ENCODE results near the gene SLC35D1. TPM values are rescaled to one million over a fixed set of nuclear protein-coding genes. Genes with fewer than 3 reads are reported as not detected.

SLC35D1 gene
- total and polyA plus RNA-seq, 2 experiments from 2014 or later: 14.3 to 40.2 TPM

- no peaks in the 10 kb centered on the region for H3K27me3 ChIP-seq
- H3K4me2 ChIP-seq: no peak overlapping the region
- H4K20me1 ChIP-seq (ENCODE audit: insufficient read depth, poor library complexity, severe bottlenecking): no peaks in the 10 kb centered on the region
- no peak for TF ChIP-seq EZH2phosphoT487 (IDR thresholded peaks at IDR 0.05; ENCODE audit: low read depth, severe bottlenecking, unreplicated experiment)
- TF ChIP-seq EZH2 (IDR thresholded peaks at IDR 0.05; ENCODE audit: borderline replicate concordance): no peak
- TF ChIP-seq, protein P1, sequence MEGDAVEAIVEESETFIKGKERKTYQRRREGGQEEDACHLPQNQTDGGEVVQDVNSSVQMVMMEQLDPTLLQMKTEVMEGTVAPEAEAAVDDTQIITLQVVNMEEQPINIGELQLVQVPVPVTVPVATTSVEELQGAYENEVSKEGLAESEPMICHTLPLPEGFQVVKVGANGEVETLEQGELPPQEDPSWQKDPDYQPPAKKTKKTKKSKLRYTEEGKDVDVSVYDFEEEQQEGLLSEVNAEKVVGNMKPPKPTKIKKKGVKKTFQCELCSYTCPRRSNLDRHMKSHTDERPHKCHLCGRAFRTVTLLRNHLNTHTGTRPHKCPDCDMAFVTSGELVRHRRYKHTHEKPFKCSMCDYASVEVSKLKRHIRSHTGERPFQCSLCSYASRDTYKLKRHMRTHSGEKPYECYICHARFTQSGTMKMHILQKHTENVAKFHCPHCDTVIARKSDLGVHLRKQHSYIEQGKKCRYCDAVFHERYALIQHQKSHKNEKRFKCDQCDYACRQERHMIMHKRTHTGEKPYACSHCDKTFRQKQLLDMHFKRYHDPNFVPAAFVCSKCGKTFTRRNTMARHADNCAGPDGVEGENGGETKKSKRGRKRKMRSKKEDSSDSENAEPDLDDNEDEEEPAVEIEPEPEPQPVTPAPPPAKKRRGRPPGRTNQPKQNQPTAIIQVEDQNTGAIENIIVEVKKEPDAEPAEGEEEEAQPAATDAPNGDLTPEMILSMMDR (IDR thresholded peaks at IDR 0.05; ENCODE audit: poor library complexity): no peak
- no peaks in the 10 kb centered on the region for H3K9me2 ChIP-seq (replicated peaks; ENCODE audit: insufficient read depth)
- H3K27ac ChIP-seq: no peak overlapping the region
- H3K9me3 ChIP-seq (ENCODE audit: low read depth): no peaks in the 10 kb centered on the region
- H3K79me2 ChIP-seq: peaks cover 13% of the 10 kb centered on the region
- no peak for DNase-seq (ENCODE audit: low spot score)
- H3K36me3 ChIP-seq (replicated peaks; ENCODE audit: insufficient read depth, low read depth): no peaks in the 10 kb centered on the region
- WGBS (ENCODE audit: low lambda C conversion rate, missing lambda C conversion rate): 94% methylated on average over 5 of the region's 5 CpGs
- H3K4me1 ChIP-seq (ENCODE audit: insufficient read depth): no peaks in the 10 kb centered on the region
- H3K4me3 ChIP-seq: no peak overlapping the region
- H2AFZ ChIP-seq: no peak overlapping the region
Measured at GRCh38 chr1:67041841-67042503, 12.0 kb downstream of the SLC35D1 start.

GRCh38 chr1:67040405-67040804 lies 13.5 kb downstream of the SLC35D1 start:
- Histone ChIP-seq H3K4me1 (ENCODE audit: insufficient read depth) (no peaks in the 10 kb centered on the region), H3K4me2 (no peak overlapping the region), H3K9me3 (ENCODE audit: low read depth) (no peaks in the 10 kb centered on the region), H3K27me3 (no peaks in the 10 kb centered on the region), H4K20me1 (ENCODE audit: insufficient read depth, poor library complexity, severe bottlenecking) (no peaks in the 10 kb centered on the region), H2AFZ (no peak overlapping the region), H3K9me2 (replicated peaks; ENCODE audit: insufficient read depth) (no peaks in the 10 kb centered on the region), H3K79me2 (peaks cover 8% of the 10 kb centered on the region), H3K36me3 (replicated peaks; ENCODE audit: insufficient read depth, low read depth) (no peaks in the 10 kb centered on the region), H3K27ac (no peak overlapping the region), H3K4me3 (no peak overlapping the region)
- 95% methylated on average over 1 of the region's 1 CpG for WGBS (ENCODE audit: low lambda C conversion rate, missing lambda C conversion rate)
- no peak for TF ChIP-seq EZH2 (IDR thresholded peaks at IDR 0.05; ENCODE audit: borderline replicate concordance)
- TF ChIP-seq, protein P1 (IDR thresholded peaks at IDR 0.05; ENCODE audit: poor library complexity): no peak
- no peak for TF ChIP-seq EZH2phosphoT487 (IDR thresholded peaks at IDR 0.05; ENCODE audit: low read depth, severe bottlenecking, unreplicated experiment)
- DNase-seq (ENCODE audit: low spot score): no peak

- 96% methylated on average over 4 of the region's 4 CpGs for WGBS (ENCODE audit: low lambda C conversion rate, missing lambda C conversion rate)
- Histone ChIP-seq H2AFZ (no peak overlapping the region), H3K9me3 (ENCODE audit: low read depth) (no peaks in the 10 kb centered on the region), H3K79me2 (no peaks in the 10 kb centered on the region), H3K27me3 (no peaks in the 10 kb centered on the region), H3K4me3 (no peak overlapping the region), H3K36me3 (replicated peaks; ENCODE audit: insufficient read depth, low read depth) (no peaks in the 10 kb centered on the region), H3K9me2 (replicated peaks; ENCODE audit: insufficient read depth) (no peaks in the 10 kb centered on the region), H3K27ac (no peak overlapping the region), H3K4me1 (ENCODE audit: insufficient read depth) (no peaks in the 10 kb centered on the region), H3K4me2 (no peak overlapping the region), H4K20me1 (ENCODE audit: insufficient read depth, poor library complexity, severe bottlenecking) (no peaks in the 10 kb centered on the region)
- DNase-seq (ENCODE audit: low spot score): no peak
- TF ChIP-seq, protein P1 (IDR thresholded peaks at IDR 0.05; ENCODE audit: poor library complexity): no peak
- TF ChIP-seq EZH2phosphoT487 (IDR thresholded peaks at IDR 0.05; ENCODE audit: low read depth, severe bottlenecking, unreplicated experiment) (no peak), EZH2 (IDR thresholded peaks at IDR 0.05; ENCODE audit: borderline replicate concordance) (no peak)
Measured at GRCh38 chr1:67031859-67032247, 22.1 kb downstream of the SLC35D1 start.

All from hepatocyte (in vitro differentiated cells).